Smooth muscle cell (in vitro differentiated cells): ENCODE measurements around the gene TEX22. TPM values are rescaled to one million over a fixed set of nuclear protein-coding genes. Genes with fewer than 3 reads are reported as not detected.
A peak's percentile ranks its signal among the peaks of the same experiment; 100 is the strongest.

Experiments
- DNase-seq: peaks from one replicate; lab custom pipeline; 2025; ENCODE audit not compliant: unreplicated experiment; lab: John Stamatoyannopoulos, UW
- H2AFZ ChIP-seq: fragments of 200-600 bp; sonication (generic); 2 replicates; pipeline ENCODE4 v1.6.0; 2016; ENCODE audit warnings: antibody characterized with exemption, low read depth, mild to moderate bottlenecking
- H3F3A ChIP-seq: fragments of 200-600 bp; sonication (generic); 2 replicates; pipeline ENCODE4 v1.6.0; 2017; ENCODE audit warnings: antibody characterized with exemption, low read depth
- H3K27ac ChIP-seq: fragments of 200-600 bp; sonication (generic); 2 replicates; pipeline ENCODE4 v1.5.1; 2016; ENCODE audit warnings: low read depth, mild to moderate bottlenecking
- H3K27me3 ChIP-seq: fragments of 200-600 bp; sonication (generic); 2 replicates; pipeline ENCODE4 v1.6.1; 2016; ENCODE audit warnings: low read depth, mild to moderate bottlenecking
- H3K36me3 ChIP-seq: fragments of 200-600 bp; sonication (generic); 2 replicates; pipeline ENCODE4 v1.5.1; 2016; ENCODE audit warnings: low read depth
- H3K4me1 ChIP-seq: fragments of 200-600 bp; sonication (generic); 2 replicates; pipeline ENCODE4 v1.5.1; 2016; ENCODE audit warnings: low read depth
- H3K4me2 ChIP-seq: fragments of 200-600 bp; sonication (generic); 2 replicates; pipeline ENCODE4 v1.6.0; 2016; ENCODE audit warnings: mild to moderate bottlenecking
- H3K4me3 ChIP-seq: fragments of 200-600 bp; sonication (generic); 2 replicates; pipeline ENCODE4 v1.5.1; 2016; ENCODE audit warnings: mild to moderate bottlenecking
- H3K79me2 ChIP-seq: fragments of 200-600 bp; sonication (generic); 2 replicates; pipeline ENCODE4 v1.6.0; 2016; ENCODE audit warnings: low read depth, mild to moderate bottlenecking
- H3K9ac ChIP-seq: fragments of 200-600 bp; sonication (generic); 2 replicates; pipeline ENCODE4 v1.6.0; 2016; ENCODE audit warnings: low read depth
- H3K9me3 ChIP-seq: fragments of 200-600 bp; sonication (generic); replicated peaks from 2 replicates; pipeline ENCODE4 v1.5.1; 2016; ENCODE audit warnings: low read depth
- H4K20me1 ChIP-seq: fragments of 200-600 bp; sonication (generic); 2 replicates; pipeline ENCODE4 v1.6.0; 2016; ENCODE audit warnings: low read depth
- CTCF ChIP-seq: fragments of 200-600 bp; sonication (generic); IDR thresholded peaks from 2 replicates; pipeline ENCODE4 v1.5.1; 2017; ENCODE audit warnings: borderline replicate concordance, mild to moderate bottlenecking, antibody characterized with exemption; ENCODE audit not compliant: insufficient read depth, poor library complexity, severe bottlenecking
- WGBS: methylation state at CpG from one replicate; pipeline ENCODE4 v1.1.7; 2016; ENCODE audit warnings: low lambda C conversion rate; 5-methylcytosine and 5-hydroxymethylcytosine counted together
- polyA plus RNA-seq: library from polyadenylated mRNA; unstranded; fragments of >200 nt; fragmentation: Nextera tagmentation; extraction: Ambion mirVana; gene quantifications from 2 replicates; pipeline ENCODE4 v1.2.1, GENCODE V29; 2016
- total RNA-seq: library from RNA; depleted of rRNA; stranded (reverse); fragments of >200 nt; gene quantifications from 2 replicates; pipeline ENCODE4 v1.2.3, GENCODE V29; 2014

TEX22 gene
- total and polyA plus RNA-seq, 2 experiments from 2014 or later = 0.09 to 0.93 TPM

GRCh38 chr14:105394714-105395537 lies 3.4 kb upstream of the TEX22 start:
- no peak for TF ChIP-seq CTCF
- 93% methylated on average over 24 of the region's 25 CpGs for WGBS
- Histone ChIP-seq H4K20me1 (no peaks in the 10 kb centered on the region), H3K9me3 (no peaks in the 10 kb centered on the region), H2AFZ (no peak overlapping the region), H3K4me3 (no peak overlapping the region), H3K4me2 (no peak overlapping the region), H3K27me3 (no peaks in the 10 kb centered on the region), H3K79me2 (peaks cover 7% of the 10 kb centered on the region), H3K36me3 (no peaks in the 10 kb centered on the region), H3K27ac (no peak overlapping the region), H3F3A (no peaks in the 10 kb centered on the region), H3K4me1 (peaks cover 9% of the 10 kb centered on the region), H3K9ac (no peak overlapping the region)
- no peak for DNase-seq

GRCh38 chr14:105395538-105395854 lies 2.8 kb upstream of the TEX22 start:
- WGBS = 95% methylated on average over 8 of the region's 8 CpGs
- Histone ChIP-seq H3K4me3 (no peak overlapping the region), H3K79me2 (peaks cover 7% of the 10 kb centered on the region), H3K36me3 (no peaks in the 10 kb centered on the region), H3F3A (no peaks in the 10 kb centered on the region), H3K27ac (no peak overlapping the region), H3K9me3 (no peaks in the 10 kb centered on the region), H3K27me3 (no peaks in the 10 kb centered on the region), H2AFZ (no peak overlapping the region), H3K9ac (no peak overlapping the region), H4K20me1 (no peaks in the 10 kb centered on the region), H3K4me1 (peaks cover 9% of the 10 kb centered on the region), H3K4me2 (no peak overlapping the region)
- no peak for DNase-seq
- no peak for TF ChIP-seq CTCF

- Histone ChIP-seq H3K4me2 (peak overlapping the region; percentile 94), H3K9me3 (no peaks in the 10 kb centered on the region), H4K20me1 (no peaks in the 10 kb centered on the region), H3F3A (no peaks in the 10 kb centered on the region), H3K36me3 (no peaks in the 10 kb centered on the region), H3K4me1 (peaks cover 9% of the 10 kb centered on the region), H3K79me2 (peaks cover 7% of the 10 kb centered on the region), H2AFZ (no peak overlapping the region), H3K9ac (no peak overlapping the region), H3K4me3 (peak overlapping the region; percentile 72), H3K27ac (no peak overlapping the region), H3K27me3 (no peaks in the 10 kb centered on the region)
- WGBS = 91% methylated on average over 13 of the region's 13 CpGs
- TF ChIP-seq CTCF = no peak
- no peak for DNase-seq
Observed at GRCh38 chr14:105397350-105397931, 897 bp upstream of the TEX22 start.
